Right kidney (tissue), 9 donors: ENCODE data around the gene RPL23.

ENCODE experiments used
- DNase-seq: peaks from one replicate; pipeline ENCODE4 v3.0.0-alpha.2; 2016
- long read RNA-seq, 8 donors: transcript quantifications; one replicate each; lab custom pipeline, GENCODE V29; 2026

The RPL23 gene
- long read RNA-seq, donor 1, transcript RPL23-210 (2 exons, 429 nt): minor isoform, 226 of 8,405 reads
- long read RNA-seq, donor 1, transcript RPL23-211 (3 exons, 2,779 nt): minor isoform, 201 of 8,405 reads
- long read RNA-seq, donor 1, transcript RPL23-207 (4 exons, 615 nt): minor isoform, 255 of 8,405 reads
- long read RNA-seq, donor 1, transcript RPL23-206 (5 exons, 2,821 nt): major isoform, 5,512 of 8,405 reads
- long read RNA-seq, donor 1, partial matches to known transcripts: 2,080 of 8,405 reads
- long read RNA-seq, donor 1, other reads (novel, unspliced or antisense): 93 of 8,405 reads
- long read RNA-seq, donor 2, transcript RPL23-210 (2 exons, 429 nt): minor isoform, 197 of 5,137 reads
- long read RNA-seq, donor 2, transcript RPL23-207 (4 exons, 615 nt): minor isoform, 122 of 5,137 reads
- long read RNA-seq, donor 2, transcript RPL23-211 (3 exons, 2,779 nt): minor isoform, 141 of 5,137 reads
- long read RNA-seq, donor 2, transcript RPL23-206 (5 exons, 2,821 nt): major isoform, 3,103 of 5,137 reads
- long read RNA-seq, donor 2, partial matches to known transcripts: 1,520 of 5,137 reads
- long read RNA-seq, donor 2, other reads (novel, unspliced or antisense): 40 of 5,137 reads
- long read RNA-seq, donor 3, transcript RPL23-210 (2 exons, 429 nt): minor isoform, 87 of 1,988 reads
- long read RNA-seq, donor 3, transcript RPL23-211 (3 exons, 2,779 nt): minor isoform, 44 of 1,988 reads
- long read RNA-seq, donor 3, transcript RPL23-206 (5 exons, 2,821 nt): major isoform, 1,241 of 1,988 reads
- long read RNA-seq, donor 3, transcript RPL23-207 (4 exons, 615 nt): minor isoform, 45 of 1,988 reads
- long read RNA-seq, donor 3, partial matches to known transcripts: 556 of 1,988 reads
- long read RNA-seq, donor 3, other reads (novel, unspliced or antisense): 9 of 1,988 reads
- long read RNA-seq, donor 4, transcript RPL23-210 (2 exons, 429 nt): minor isoform, 116 of 4,087 reads
- long read RNA-seq, donor 4, transcript RPL23-207 (4 exons, 615 nt): minor isoform, 138 of 4,087 reads
- long read RNA-seq, donor 4, transcript RPL23-206 (5 exons, 2,821 nt): major isoform, 2,690 of 4,087 reads
- long read RNA-seq, donor 4, transcript RPL23-211 (3 exons, 2,779 nt): minor isoform, 105 of 4,087 reads
- long read RNA-seq, donor 4, partial matches to known transcripts: 983 of 4,087 reads
- long read RNA-seq, donor 4, other reads (novel, unspliced or antisense): 41 of 4,087 reads
- long read RNA-seq, donor 5, transcript RPL23-210 (2 exons, 429 nt): minor isoform, 101 of 4,158 reads
- long read RNA-seq, donor 5, transcript RPL23-206 (5 exons, 2,821 nt): major isoform, 2,887 of 4,158 reads
- long read RNA-seq, donor 5, transcript RPL23-211 (3 exons, 2,779 nt): minor isoform, 72 of 4,158 reads
- long read RNA-seq, donor 5, transcript RPL23-207 (4 exons, 615 nt): minor isoform, 88 of 4,158 reads
- long read RNA-seq, donor 5, partial matches to known transcripts: 974 of 4,158 reads
- long read RNA-seq, donor 5, other reads (novel, unspliced or antisense): 18 of 4,158 reads
- long read RNA-seq, donor 6, transcript RPL23-210 (2 exons, 429 nt): minor isoform, 195 of 3,924 reads
- long read RNA-seq, donor 6, transcript RPL23-207 (4 exons, 615 nt): minor isoform, 89 of 3,924 reads
- long read RNA-seq, donor 6, transcript RPL23-211 (3 exons, 2,779 nt): minor isoform, 83 of 3,924 reads
- long read RNA-seq, donor 6, transcript RPL23-206 (5 exons, 2,821 nt): major isoform, 2,503 of 3,924 reads
- long read RNA-seq, donor 6, partial matches to known transcripts: 1,026 of 3,924 reads
- long read RNA-seq, donor 6, other reads (novel, unspliced or antisense): 22 of 3,924 reads
- long read RNA-seq, donor 7: 0 reads
- long read RNA-seq, donor 8, transcript RPL23-210 (2 exons, 429 nt): minor isoform, 87 of 2,996 reads
- long read RNA-seq, donor 8, transcript RPL23-206 (5 exons, 2,821 nt): major isoform, 1,987 of 2,996 reads
- long read RNA-seq, donor 8, transcript RPL23-211 (3 exons, 2,779 nt): minor isoform, 49 of 2,996 reads
- long read RNA-seq, donor 8, transcript RPL23-207 (4 exons, 615 nt): minor isoform, 52 of 2,996 reads
- long read RNA-seq, donor 8, partial matches to known transcripts: 778 of 2,996 reads
- long read RNA-seq, donor 8, other reads (novel, unspliced or antisense): 31 of 2,996 reads

DNA sequence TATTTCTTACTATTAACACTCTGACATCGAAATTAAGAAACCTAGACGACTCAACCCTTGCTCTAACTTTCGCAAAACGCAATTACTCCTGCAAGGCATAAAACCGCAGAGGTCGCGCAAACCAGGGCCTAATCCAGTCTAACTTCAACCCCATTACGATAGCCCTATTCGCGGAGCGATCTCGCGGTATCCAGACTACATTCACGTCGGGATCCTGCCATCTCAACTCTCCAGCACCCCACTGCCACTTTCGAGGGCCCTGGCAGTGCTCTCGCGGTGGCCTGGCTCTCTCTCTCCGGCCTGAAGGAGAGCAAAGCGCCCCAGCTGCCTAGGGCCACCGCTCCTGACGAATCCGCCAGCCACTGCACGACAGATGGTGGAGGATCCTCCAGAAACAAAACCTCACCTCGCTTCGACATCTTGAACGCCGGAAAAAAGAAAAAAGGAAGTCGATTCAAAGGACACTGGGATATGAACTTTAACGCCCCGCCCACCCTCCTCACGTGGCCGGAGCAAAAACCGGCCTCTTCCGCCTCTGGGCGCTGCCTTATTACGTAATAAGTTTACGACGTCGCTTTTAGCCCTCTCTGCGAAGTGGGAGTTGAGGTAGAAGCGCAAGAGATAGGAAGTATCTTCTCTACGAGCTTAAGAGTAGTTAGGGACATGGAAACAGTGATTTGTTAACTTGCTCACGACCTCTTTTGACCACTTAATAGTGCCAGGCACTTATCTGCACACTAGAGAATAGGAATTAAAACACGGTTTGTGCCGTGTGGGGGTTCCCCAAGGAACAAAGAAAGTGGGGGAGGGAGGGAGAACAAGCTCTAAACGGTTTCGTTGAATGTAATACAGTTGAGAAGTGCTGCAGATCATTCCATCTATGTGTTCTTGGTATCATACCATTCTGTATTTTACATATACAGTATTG, at the start of gene RPL23:
TSS of gene RPL23 (minus strand) at position 430 of the 928 bp plus-strand sequence. CDS start at position 419, 11 bp downstream.
- peak; percentile 95 for DNase-seq

DNA sequence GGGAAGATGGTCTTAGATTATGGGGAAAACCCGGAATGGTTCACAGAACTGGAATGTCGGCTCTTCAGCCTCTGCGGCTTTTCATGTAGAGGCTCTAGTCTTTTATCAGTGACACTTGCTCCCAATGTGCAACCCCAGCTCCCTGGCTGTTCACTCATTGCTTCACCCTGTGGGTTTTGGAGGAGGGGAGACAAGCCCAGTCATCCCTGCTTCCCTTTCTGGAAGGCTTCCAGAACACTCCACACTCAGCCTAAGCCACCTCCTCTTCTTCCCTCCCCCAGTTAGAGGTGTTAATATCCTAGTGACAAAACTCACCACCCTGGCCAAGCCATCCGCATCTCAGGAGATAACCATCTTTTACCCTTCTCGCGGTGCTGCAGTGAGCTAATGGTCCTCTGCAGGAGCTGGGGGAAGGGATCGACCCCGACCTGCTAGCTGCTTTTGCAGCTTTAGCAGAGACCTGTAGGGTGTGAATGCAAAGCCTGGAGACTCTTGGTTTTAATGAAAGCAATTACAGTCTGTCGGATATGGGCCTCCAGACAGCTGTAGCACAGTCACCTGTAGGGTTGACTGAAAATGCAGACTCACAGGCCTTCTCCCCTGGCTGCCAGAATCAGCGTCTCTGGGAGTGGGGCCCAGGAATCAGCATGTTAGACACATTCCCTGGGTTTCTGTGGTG, 47.6 kb upstream of the RPL23 start:
- no peak for DNase-seq

DNA sequence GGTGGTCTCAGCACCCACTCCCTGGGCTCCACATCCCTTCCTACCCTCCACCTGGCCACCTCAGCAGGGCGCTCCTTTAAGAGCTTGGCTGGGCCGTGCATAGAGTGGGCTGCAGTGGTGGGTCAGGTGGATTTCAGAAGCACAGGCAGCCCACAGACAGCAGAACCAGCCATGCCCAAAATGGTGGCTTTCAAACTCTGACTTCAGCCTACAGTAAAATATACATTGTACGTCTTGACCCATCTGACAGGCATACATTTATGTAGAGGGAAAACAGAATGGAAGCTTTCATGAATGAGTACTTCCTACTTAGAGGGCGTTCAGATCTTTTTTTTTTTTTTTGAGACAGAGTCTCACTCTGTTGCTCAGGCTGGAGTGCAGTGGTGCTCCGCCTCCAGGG, 45.9 kb upstream of the RPL23 start:
- DNase-seq: no peak

DNA sequence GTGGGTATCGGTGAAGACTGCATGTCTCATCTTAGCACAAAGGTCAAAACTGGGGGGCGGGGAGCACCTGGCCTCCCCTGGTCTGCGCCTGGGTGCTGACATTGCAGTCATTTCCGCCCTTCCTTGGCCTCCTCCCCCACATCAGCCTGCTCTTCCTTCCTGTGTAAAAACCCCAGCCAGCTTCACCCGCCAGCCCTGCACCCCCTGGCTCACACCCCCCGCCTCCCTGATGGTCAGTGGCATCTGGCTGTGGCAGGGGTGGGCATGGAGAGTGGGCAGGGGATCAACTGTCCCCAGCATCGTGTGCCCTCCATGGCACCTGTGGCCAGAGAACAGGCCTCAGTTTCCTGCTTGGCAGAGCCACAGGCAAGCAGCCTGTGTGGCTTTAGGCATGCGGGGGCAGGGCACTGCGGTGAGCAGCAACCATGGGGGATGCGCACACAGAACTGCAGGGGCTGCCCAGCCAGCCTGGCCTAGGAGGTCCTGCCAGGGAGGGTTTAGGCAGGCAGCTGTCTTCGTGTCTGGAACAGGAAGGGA, 45.4 kb upstream of the RPL23 start:
- no peak for DNase-seq

DNA sequence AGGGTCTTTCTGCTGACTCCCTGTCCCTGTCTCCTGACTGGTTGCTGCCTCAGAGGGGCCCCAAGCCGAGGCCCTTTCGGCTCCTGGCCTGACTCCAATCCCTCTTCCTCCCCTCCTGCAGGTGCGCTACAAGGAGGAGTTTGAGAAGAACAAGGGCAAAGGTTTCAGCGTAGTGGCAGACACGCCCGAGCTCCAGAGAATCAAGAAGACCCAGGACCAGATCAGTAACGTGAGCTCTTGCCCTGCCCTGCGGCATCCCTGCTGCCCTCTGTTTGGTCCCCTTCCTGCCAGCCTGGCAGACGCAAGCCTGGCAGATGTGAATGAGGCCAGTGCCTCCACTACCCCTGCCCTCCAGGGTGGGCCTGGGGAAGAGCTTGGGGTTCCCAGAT, 44.8 kb upstream of the RPL23 start:
- no peak for DNase-seq

DNA sequence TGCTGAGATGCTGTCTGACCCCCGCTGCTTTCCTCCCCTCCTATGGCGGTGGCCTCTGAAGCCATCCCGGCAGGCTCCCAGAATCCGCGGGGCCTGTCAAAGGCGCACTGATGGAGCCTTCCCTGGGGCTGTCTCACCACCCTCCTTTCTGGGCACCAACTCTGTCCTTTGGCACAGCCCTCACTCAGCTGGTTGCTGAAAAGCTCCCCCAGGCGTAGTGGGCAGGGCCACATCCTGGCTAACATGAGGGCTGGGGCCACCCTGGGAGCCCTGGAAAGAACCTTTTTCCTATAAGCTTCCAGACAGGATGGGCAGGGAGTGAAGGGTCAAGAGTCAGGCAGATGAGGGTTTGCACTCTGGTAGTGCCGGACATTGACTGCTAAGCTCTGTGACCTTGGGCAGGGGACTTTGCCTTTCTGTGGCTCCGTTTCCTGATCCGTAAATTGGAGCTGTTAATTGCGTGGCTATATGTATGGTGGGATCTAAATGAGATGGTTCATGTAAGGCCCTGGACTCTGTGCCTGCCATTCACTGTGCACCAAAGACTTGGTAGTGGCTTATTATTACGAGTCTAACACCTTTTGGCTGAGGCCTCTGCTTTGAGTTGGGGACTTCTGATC, 44.3 kb upstream of the RPL23 start:
- DNase-seq: no peak

DNA sequence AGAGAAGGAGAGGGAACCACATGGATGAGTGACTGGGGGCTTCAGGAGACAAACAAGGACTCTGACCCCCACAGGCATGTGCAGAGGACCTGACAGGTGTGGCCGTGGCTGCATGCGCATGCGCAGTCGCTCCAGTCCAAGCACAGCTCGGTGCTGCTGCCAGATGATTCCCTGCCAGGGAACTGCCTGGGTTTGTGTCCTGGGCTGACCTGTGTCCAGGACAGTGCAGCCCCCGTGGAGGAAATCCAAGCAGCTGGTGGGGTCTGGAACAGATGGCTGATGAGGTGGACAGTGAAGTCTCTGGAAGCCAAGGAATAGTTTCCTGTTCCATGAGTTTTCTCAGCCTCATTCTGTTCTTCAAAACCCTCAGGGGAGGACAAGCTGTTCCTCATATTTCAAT, 43.7 kb upstream of the RPL23 start:
- DNase-seq: no peak

DNA sequence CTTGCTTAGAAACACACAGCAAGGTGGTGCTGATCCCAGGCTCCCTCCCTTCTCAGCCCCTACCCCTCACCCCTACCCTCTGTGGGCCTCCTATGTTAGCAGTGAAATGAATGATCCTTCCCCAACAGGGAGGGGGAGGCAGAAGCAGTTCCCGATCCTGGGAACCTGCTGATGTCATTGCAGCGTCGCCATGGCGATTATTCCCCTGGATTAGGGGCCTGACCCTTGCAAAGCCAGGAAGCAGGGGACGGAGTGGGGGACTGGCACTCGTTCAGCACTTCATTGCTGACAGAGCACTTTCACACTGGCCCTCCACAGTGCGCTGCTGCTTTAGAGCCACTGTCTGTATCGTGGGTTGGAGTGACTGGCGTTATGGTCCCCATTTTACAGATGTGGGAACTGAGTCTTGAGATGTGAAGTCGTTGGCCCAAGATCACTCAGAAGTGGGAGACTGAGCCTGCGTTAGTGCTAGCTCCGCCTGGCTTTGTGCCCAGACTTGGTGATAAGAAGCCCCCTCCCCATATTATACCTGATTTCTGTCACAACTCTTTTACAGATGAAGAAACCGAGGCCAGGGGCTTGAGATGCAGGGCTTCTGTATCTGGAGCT, 42.9 kb upstream of the RPL23 start:
- no peak for DNase-seq

DNA sequence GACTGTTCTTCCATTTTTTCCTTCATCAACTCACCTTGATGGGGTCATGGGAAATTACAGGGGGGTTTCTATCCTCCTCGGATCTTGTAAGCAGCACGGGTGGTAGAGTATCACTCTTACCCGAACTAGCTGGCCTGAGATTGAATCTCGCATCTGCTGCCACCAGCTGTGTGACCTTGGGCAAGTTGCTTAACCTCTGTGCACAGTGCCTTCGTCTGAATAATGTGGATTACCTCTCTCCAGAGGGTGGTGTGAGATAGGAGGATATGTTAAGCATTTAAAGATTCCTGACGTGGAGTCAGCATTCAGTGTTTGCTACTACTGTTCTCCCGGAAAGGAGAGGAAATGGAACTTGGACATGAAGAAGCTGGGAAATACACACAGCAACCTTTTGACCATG, 40.8 kb upstream of the RPL23 start:
- DNase-seq: no peak

DNA sequence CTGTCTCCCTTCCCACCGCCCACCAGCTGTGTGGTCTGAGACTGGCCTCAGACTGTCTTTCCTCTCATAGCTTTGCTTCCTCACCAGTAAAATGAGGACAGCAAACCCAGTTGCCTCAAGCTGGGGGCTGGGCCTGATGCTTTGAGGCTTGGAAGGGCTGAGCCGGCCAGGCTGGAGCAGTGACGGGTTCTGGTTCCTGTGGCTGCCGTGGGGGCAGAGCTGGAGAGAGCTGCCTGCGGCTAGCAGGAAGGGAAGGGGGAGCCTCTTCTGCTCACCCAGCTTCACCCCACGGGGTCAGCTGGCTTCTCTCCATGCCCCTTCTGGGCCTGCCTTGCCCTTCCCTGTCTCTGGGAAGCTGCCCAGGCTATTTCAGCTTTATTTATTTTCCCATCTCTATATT, 40.1 kb upstream of the RPL23 start:
- no peak for DNase-seq

DNA sequence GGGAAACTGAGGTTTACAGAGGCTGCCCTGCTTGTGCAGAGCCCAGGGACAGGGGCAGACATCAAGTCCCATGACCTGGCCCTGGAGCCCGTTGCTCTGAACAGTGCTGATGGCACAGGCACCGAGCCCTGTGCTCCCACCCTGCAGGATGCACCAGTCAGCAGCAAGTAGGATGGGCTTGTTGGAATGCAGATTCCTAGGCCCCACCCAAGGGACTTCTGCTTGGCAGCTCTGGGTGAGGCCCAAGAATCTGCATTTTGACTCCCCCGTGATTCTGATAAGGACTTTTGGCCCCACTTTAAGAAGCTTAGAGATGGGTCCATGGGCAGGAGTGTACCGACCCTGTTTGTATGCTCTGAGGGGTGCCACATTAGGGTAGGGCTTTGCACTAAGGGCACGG, 39.6 kb upstream of the RPL23 start:
- no peak for DNase-seq

DNA sequence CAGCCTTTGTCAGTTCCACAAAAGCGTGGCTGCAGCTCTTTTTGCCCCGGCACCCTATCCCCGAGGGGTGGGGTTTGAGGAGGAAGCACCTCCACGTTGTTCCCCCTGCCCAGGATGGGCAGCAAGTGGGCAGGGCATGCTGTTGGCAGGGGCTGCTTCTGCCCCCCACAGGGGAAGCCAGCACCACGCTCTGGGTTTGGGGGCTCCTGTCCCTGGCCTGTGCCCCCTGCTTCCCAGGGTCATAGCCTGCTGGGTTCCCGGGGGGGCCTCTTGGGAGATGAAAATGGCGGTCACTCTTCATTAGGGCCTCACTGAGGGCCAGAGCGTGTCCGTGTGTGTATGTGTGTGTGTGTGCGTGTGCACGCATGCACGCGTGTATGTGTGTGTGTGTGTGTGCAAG, 39.1 kb upstream of the RPL23 start:
- no peak for DNase-seq

DNA sequence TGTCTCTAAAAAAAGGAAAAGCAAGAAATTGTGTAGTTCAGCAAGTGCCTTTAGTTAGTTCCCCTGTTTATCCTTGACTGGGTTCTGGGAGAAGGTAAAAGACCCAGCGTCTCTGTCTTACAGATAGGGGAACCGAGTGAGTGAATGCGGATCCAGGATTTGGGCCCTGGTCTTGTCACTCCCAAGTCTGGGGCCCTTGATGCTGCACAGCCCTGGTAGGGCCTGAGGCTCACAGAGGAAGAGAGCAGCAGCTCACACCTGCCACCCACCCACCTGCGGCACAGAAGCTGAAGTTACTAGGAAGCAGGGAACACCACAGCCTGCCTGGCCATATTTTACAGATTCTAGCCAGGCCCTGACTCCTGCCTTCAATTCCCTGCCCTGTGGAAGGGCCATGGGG, 38.6 kb upstream of the RPL23 start:
- DNase-seq: no peak

DNA sequence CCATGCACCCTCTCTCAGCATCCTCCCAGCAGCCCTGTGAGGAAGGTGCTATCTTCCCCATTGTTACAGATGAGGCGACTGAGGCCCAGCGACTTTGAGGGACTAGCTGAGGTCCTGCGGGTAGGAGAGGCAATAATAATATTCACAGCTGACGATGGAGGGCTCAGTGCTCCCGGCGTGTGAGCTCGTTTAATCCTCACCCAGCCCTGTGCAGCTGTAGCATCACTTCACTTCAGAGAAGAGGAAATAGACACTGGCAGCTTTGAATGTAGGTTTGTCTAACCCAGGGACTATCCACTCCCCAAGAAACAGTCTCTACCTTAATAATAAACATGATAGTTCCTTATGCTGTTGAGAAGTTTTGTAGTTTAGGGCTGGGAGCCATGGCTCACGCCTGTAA, 37.9 kb upstream of the RPL23 start:
- DNase-seq: no peak

DNA sequence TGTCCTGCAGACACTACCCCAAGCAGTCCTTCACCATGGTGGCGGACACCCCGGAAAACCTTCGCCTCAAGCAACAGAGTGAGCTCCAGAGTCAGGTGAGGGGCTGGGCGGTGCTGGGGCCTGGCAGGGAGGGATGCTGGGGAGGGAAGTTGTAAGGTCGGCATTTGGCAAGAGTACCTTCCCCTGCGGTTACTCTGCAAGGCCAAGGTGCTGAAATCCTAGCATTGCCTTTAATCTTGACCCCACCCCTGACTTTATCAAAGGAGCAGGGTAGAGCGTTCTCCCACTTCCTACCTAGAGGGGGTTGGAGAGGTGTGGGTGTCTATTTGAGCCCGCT, 36.9 kb upstream of the RPL23 start:
- no peak for DNase-seq

DNA sequence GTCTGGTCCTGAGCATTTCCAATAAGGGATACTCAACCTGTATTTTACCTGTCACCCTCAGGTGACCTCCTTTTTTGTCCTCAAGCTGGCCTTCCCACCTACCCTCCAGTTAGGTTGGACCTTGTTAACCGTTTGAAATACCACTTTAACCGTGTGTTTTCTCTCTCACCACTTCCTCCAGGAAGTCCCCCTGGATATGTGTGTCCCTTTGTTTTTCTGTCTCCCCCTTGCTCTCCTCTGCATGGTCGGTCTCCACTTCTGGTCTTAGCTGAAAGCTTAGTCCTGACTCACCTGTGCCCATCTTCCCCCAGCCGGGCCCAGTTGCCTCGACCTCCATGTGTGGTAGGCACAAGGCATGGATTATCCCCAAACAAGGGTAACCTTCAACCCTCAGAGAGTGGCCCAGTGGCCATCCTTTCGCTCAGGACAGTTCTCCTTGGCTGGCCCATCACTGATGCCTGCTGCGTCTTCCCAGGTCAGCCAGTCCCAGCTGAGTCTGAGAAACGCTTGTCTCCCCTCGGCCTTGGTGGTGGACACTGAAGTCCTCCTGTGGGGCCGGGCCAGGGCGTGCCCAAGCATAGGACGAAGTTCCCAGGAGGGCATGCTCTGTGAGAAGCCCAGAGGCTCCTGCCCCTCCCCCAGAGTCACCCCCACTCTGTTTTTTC, 36.4 kb upstream of the RPL23 start:
- no peak for DNase-seq

DNA sequence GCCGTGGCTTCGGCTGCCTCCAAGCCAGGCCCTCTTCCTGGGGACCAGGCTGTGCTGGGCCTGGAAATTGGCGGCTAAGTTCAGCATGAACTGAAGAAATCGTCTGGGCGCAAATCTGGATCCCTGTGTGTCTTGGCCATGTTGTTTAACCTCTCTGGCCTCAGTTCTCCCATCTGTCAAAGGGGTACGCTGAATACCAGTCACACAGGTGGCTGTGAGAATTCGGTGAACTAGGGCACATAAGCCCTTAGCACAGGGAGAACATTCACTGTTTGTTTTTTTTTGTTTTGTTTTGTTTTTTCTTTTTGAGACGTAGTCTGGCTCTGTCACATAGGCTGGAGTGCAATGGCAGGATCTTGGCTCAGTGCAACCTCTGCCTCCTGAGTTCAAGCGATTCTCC, 35.3 kb upstream of the RPL23 start:
- DNase-seq: no peak
